HepG2 (cell line): Measurements from ENCODE around the gene ACO1. TPM values are rescaled to one million over a fixed set of nuclear protein-coding genes. Genes with fewer than 3 reads are reported as not detected.

Experiments
- ATF4 ChIP-seq, 2 experiments: fragments of 450-650 bp in 1 of 2; sonication (generic) in 1 of 2; formaldehyde crosslinking; IDR thresholded peaks; 2 replicates each; pipeline versions ENCODE4 v1.5.0 to v1.8.0; 2020 to 2022; ENCODE audit warnings: mild to moderate bottlenecking in 1 of 2, missing genetic modification reagents in 1 of 2
- GMEB1 ChIP-seq: sonication (generic); formaldehyde crosslinking; IDR thresholded peaks from 2 replicates; pipeline ENCODE4 v1.5.1; 2020; ENCODE audit warnings: missing genetic modification reagents, mild to moderate bottlenecking, borderline replicate concordance
- HMGXB4 ChIP-seq, 2 experiments: sonication (generic) in 1 of 2; formaldehyde crosslinking in 1 of 2; IDR thresholded peaks; 2 replicates each; pipeline versions ENCODE4 v1.4.0 to v1.6.1; 2018 to 2020; ENCODE audit warnings: missing genetic modification reagents in 2 of 2, borderline replicate concordance in 1 of 2, low read depth in 1 of 2, mild to moderate bottlenecking in 1 of 2, missing biosample characterization in 1 of 2
- HOXA7 ChIP-seq: sonication (generic); formaldehyde crosslinking; IDR thresholded peaks from 2 replicates; pipeline ENCODE4 v1.8.1; 2022; ENCODE audit warnings: mild to moderate bottlenecking, missing genetic modification reagents, moderate library complexity
- ISX ChIP-seq: sonication (generic); formaldehyde crosslinking; conservative IDR thresholded peaks from 2 replicates; pipeline ENCODE4 v1.5.0; 2020; ENCODE audit warnings: missing genetic modification reagents
- MAF1 ChIP-seq: sonication (generic); formaldehyde crosslinking; IDR thresholded peaks from 2 replicates; pipeline ENCODE4 v1.5.0; 2020; ENCODE audit warnings: missing genetic modification reagents, borderline replicate concordance
- MAFG ChIP-seq: sonication (generic); formaldehyde crosslinking; IDR thresholded peaks from 2 replicates; pipeline ENCODE4 v1.5.1; 2020; ENCODE audit warnings: mild to moderate bottlenecking, missing genetic modification reagents
- NCOR1 ChIP-seq: fragments of 200-600 bp; sonication (generic); IDR thresholded peaks from 2 replicates; pipeline ENCODE4 v1.7.0; 2017; ENCODE audit warnings: antibody characterized with exemption, low read length, borderline replicate concordance
- NFE2 ChIP-seq: sonication (generic); formaldehyde crosslinking; IDR thresholded peaks from 2 replicates; pipeline ENCODE4 v1.4.0; 2020; ENCODE audit warnings: missing genetic modification reagents
- PAXIP1 ChIP-seq: sonication (generic); formaldehyde crosslinking; conservative IDR thresholded peaks from 2 replicates; pipeline ENCODE4 v1.4.0; 2020; ENCODE audit warnings: mild to moderate bottlenecking, missing genetic modification reagents, moderate library complexity
- POGK ChIP-seq: sonication (generic); formaldehyde crosslinking; conservative IDR thresholded peaks from 2 replicates; pipeline ENCODE4 v1.8.0; 2022; ENCODE audit warnings: mild to moderate bottlenecking, moderate library complexity, missing genetic modification reagents
- RBM22 ChIP-seq: fragments of 200-400 bp; formaldehyde crosslinking; optimal IDR thresholded peaks from 2 replicates; pipeline ENCODE3; 2017; ENCODE audit warnings: mild to moderate bottlenecking, low read length, moderate library complexity
- STAG1 ChIP-seq: sonication (generic); formaldehyde crosslinking; IDR thresholded peaks from 2 replicates; pipeline ENCODE4 v1.4.0; 2020; ENCODE audit warnings: missing genetic modification reagents
- ZNF292 ChIP-seq: sonication (generic); formaldehyde crosslinking; IDR thresholded peaks from 2 replicates; pipeline ENCODE4 v1.8.1; 2022; ENCODE audit warnings: mild to moderate bottlenecking, low read depth, missing genetic modification reagents, borderline replicate concordance
- ZNF326 ChIP-seq: sonication (generic); formaldehyde crosslinking; IDR thresholded peaks from 2 replicates; pipeline ENCODE4 v1.4.0; 2020; ENCODE audit warnings: missing genetic modification reagents, borderline replicate concordance
- ZNF432 ChIP-seq: sonication (generic); formaldehyde crosslinking; IDR thresholded peaks from 2 replicates; pipeline ENCODE4 v1.5.0; 2020; ENCODE audit warnings: missing genetic modification reagents, mild to moderate bottlenecking, borderline replicate concordance
- ZNF446 ChIP-seq: sonication (generic); formaldehyde crosslinking; IDR thresholded peaks from 2 replicates; pipeline ENCODE4 v1.5.0; 2020; ENCODE audit warnings: mild to moderate bottlenecking, missing genetic modification reagents
- ZNF616 ChIP-seq: sonication (generic); formaldehyde crosslinking; IDR thresholded peaks from 2 replicates; pipeline ENCODE4 v1.5.0; 2020; ENCODE audit warnings: low read depth, mild to moderate bottlenecking, missing genetic modification reagents
- polyA plus RNA-seq, 8 experiments: library from polyadenylated mRNA; depleted of rRNA in 3 of 8; stranded (reverse) in 7 of 8; unstranded in 1 of 8; fragments of >200 nt; fragmentation: Illumina TruSeq in 4 of 8; extraction: Trizol in 4 of 8; gene quantifications; 2 replicates each; pipeline versions ENCODE4 v1.2.1 to v1.2.3, GENCODE V29; 2011 to 2016; ENCODE audit warnings: low read depth in 4 of 8, missing spikeins in 1 of 8, mixed read lengths in 1 of 8; ENCODE audit not compliant: insufficient read depth in 1 of 8
- total RNA-seq, 5 experiments: library from RNA; depleted of rRNA; stranded (reverse); fragments of >200 nt; fragmentation: Illumina TruSeq; extraction: Trizol; gene quantifications; 2 replicates each; pipeline ENCODE4 v1.2.3, GENCODE V29; 2016; ENCODE audit warnings: low read depth in 1 of 5

The ACO1 gene
- total and polyA plus RNA-seq, 2 of the 13 experiments (the other 11 are each of a cell fraction or from before 2014, with no cell fraction given) = 20.1 to 48.2 TPM

GRCh38 chr9:32426278-32426939 is 42.0 kb downstream of the ACO1 start (continued):
- TF ChIP-seq NFE2 (CRISPR knock-in tag) (no peak), ZNF446 (CRISPR knock-in tag) (no peak), NCOR1 (peak; percentile 79; the same call in 1 of the 2 replicates), MAFG (CRISPR knock-in tag) (no peak), ATF4 (CRISPR knock-in tag; IDR thresholded peaks at IDR 0.05) (peak in 1 of 2 experiments; percentile 43; a peak in 1 of 4 replicates), POGK (0 out of 2 replicates have a peak, but pooled peaks have one; percentile 9), ISX (CRISPR knock-in tag) (no peak), MAF1 (CRISPR knock-in tag) (no peak), ZNF326 (CRISPR knock-in tag) (no peak), HMGXB4 (CRISPR knock-in tag; IDR thresholded peaks at IDR 0.05; ENCODE audit: borderline replicate concordance in 1 of 2, low read depth in 1 of 2) (no peak), PAXIP1 (CRISPR knock-in tag) (peak; percentile 97), GMEB1 (CRISPR knock-in tag) (no peak), HOXA7 (CRISPR knock-in tag) (no peak), RBM22 (no peak), ZNF432 (CRISPR knock-in tag) (no peak), ZNF616 (no peak), STAG1 (CRISPR knock-in tag) (no peak), ZNF292 (CRISPR knock-in tag) (peak; percentile 69; the same call in 1 of the 2 replicates)
